Upper lobe of left lung (tissue), 4 donors: Measurements from ENCODE around the gene CD109.

Source experiments
- EP300 ChIP-seq, 4 donors: sonication (generic); formaldehyde crosslinking; IDR thresholded peaks; one replicate each; pipeline ENCODE4 v1.5.1; 2017; ENCODE audit warnings: antibody characterized with exemption in 4 of 4, control low read depth in 2 of 4
- POLR2A ChIP-seq, 4 donors: fragments of 450-650 bp; IDR thresholded peaks; one replicate each; pipeline ENCODE4 v1.5.1; 2016 to 2017; ENCODE audit warnings: antibody characterized with exemption in 4 of 4, mild to moderate bottlenecking in 2 of 4
- POLR2AphosphoS5 ChIP-seq, 2 donors: sonication (generic); formaldehyde crosslinking; IDR thresholded peaks; one replicate each; pipeline ENCODE4 v1.5.1; 2017; ENCODE audit warnings: antibody characterized with exemption in 2 of 2
- TF ChIP-seq, protein P1 (sequence below), 6 experiments: fragments of 450-650 bp in 4 of 6; fragments of 200-600 bp in 2 of 6; sonication (generic) in 2 of 6; IDR thresholded peaks; one replicate each; pipeline ENCODE4 v1.5.1; 2016 to 2019; ENCODE audit warnings: antibody characterized with exemption in 6 of 6

DNA sequence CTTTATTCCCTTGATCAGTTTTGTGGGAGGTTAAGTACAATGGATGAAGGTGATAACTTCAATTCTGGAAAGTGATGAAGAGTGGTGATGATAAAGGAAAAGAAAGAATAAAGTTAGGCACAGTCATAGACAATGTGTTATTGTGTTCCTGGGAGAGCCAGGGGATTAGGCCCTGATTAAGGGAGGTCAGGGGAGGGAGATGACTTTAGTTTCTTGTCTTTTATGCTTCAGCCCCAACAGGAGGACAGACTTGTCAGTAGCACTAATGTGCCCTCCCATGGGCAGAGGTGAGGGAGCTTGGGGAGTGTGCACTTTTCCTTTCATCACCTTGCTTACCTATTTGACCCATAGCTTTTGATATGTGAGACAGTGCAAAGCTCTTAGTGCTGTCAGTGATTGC is 115.7 kb downstream of the CD109 start:
- TF ChIP-seq POLR2A (IDR thresholded peaks at IDR 0.05) (no peak), POLR2AphosphoS5 (IDR thresholded peaks at IDR 0.05) (no peak), EP300 (IDR thresholded peaks at IDR 0.05) (no peak)
- TF ChIP-seq, protein P1, sequence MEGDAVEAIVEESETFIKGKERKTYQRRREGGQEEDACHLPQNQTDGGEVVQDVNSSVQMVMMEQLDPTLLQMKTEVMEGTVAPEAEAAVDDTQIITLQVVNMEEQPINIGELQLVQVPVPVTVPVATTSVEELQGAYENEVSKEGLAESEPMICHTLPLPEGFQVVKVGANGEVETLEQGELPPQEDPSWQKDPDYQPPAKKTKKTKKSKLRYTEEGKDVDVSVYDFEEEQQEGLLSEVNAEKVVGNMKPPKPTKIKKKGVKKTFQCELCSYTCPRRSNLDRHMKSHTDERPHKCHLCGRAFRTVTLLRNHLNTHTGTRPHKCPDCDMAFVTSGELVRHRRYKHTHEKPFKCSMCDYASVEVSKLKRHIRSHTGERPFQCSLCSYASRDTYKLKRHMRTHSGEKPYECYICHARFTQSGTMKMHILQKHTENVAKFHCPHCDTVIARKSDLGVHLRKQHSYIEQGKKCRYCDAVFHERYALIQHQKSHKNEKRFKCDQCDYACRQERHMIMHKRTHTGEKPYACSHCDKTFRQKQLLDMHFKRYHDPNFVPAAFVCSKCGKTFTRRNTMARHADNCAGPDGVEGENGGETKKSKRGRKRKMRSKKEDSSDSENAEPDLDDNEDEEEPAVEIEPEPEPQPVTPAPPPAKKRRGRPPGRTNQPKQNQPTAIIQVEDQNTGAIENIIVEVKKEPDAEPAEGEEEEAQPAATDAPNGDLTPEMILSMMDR (IDR thresholded peaks at IDR 0.05) = no peak
